ENCODE measurements around the gene M1AP. TPM values are rescaled to one million over a fixed set of nuclear protein-coding genes. Genes with fewer than 3 reads are reported as not detected.
"Not testable (repeated sequence)": the region's sequence is repeated elsewhere in the genome, so short reads cannot be mapped to it uniquely, and the experiment has no call there.

The M1AP gene
- total RNA-seq, 1 experiment from 2014 or later = not detected

GRCh38 chr2:74653985-74654882, 6.1 kb upstream of the M1AP start, which contains the start of gene SEMA4F:
TSS of gene SEMA4F (plus strand) at chr2:74654247. CDS start at chr2:74654377, 130 bp downstream.
- peak; percentile 97 for DNase-seq (ENCODE audit: low spot score)

- DNase-seq (ENCODE audit: low spot score) = no peak
These were observed 5.5 kb upstream of the M1AP start for GRCh38 chr2:74653589-74653984.

GRCh38 chr2:74646834-74647482, 1.2 kb downstream of the M1AP start:
- no peak for DNase-seq (ENCODE audit: low spot score)

GRCh38 chr2:74646201-74646600, 1.9 kb downstream of the M1AP start:
- DNase-seq (ENCODE audit: low spot score) = no peak

- no peak for DNase-seq (ENCODE audit: low spot score)
These were observed 2.8 kb downstream of the M1AP start for GRCh38 chr2:74645344-74645743.

- DNase-seq (ENCODE audit: low spot score) = no peak
These were observed 8.6 kb downstream of the M1AP start for GRCh38 chr2:74639550-74639949.

- DNase-seq (ENCODE audit: low spot score) = no peak
These were observed 15.2 kb downstream of the M1AP start for GRCh38 chr2:74632939-74633312.

GRCh38 chr2:74632209-74632938, 15.8 kb downstream of the M1AP start:
- peak; percentile 54 for DNase-seq (ENCODE audit: low spot score)

GRCh38 chr2:74630454-74630853, 17.7 kb downstream of the M1AP start:
- DNase-seq (ENCODE audit: low spot score) = not testable (repeated sequence)

- no peak for DNase-seq (ENCODE audit: low spot score)
These were observed 19.5 kb downstream of the M1AP start for GRCh38 chr2:74628538-74629105.

- DNase-seq (ENCODE audit: low spot score) = no peak
These were observed 22.3 kb downstream of the M1AP start for GRCh38 chr2:74625658-74626425.

- DNase-seq (ENCODE audit: low spot score) = no peak
These were observed 27.5 kb downstream of the M1AP start for GRCh38 chr2:74620671-74621070.

- DNase-seq (ENCODE audit: low spot score) = no peak
These were observed 28.4 kb downstream of the M1AP start for GRCh38 chr2:74619651-74620297.

- no peak for DNase-seq (ENCODE audit: low spot score)
These were observed 29.6 kb downstream of the M1AP start for GRCh38 chr2:74618410-74619083.

GRCh38 chr2:74617122-74617521, 31.0 kb downstream of the M1AP start:
- DNase-seq (ENCODE audit: low spot score) = no peak

- no peak for DNase-seq (ENCODE audit: low spot score)
These were observed 41.2 kb downstream of the M1AP start for GRCh38 chr2:74606927-74607326.

GRCh38 chr2:74603282-74604000, 44.7 kb downstream of the M1AP start:
- no peak for DNase-seq (ENCODE audit: low spot score)

GRCh38 chr2:74602586-74603281, 45.4 kb downstream of the M1AP start:
- DNase-seq (ENCODE audit: low spot score) = peak; percentile 87

- no peak for DNase-seq (ENCODE audit: low spot score)
These were observed 48.5 kb downstream of the M1AP start for GRCh38 chr2:74599676-74600075.

Measured in A172 (cell line).